Colonic mucosa (tissue), 4 donors: Measurements from ENCODE around the gene INTS6. TPM values are rescaled to one million over a fixed set of nuclear protein-coding genes. Genes with fewer than 3 reads are reported as not detected.

Experiments
- DNase-seq: peaks from one replicate; pipeline ENCODE4 v3.0.0-alpha.2; 2020
- H3K27ac ChIP-seq: fragments of 200-600 bp; one replicate; pipeline ENCODE4 v1.8.0; 2021
- H3K27me3 ChIP-seq: fragments of 200-600 bp; one replicate; pipeline ENCODE4 v1.8.0; 2021
- H3K36me3 ChIP-seq: fragments of 200-600 bp; one replicate; pipeline ENCODE4 v1.8.0; 2021
- H3K4me1 ChIP-seq: fragments of 200-600 bp; one replicate; pipeline ENCODE4 v1.8.0; 2021; ENCODE audit warnings: mild to moderate bottlenecking
- H3K4me3 ChIP-seq: fragments of 200-600 bp; one replicate; pipeline ENCODE4 v1.8.0; 2021
- H3K9ac ChIP-seq, 2 donors: one replicate each; pipeline ENCODE4 v1.7.0; 2013; ENCODE audit warnings: control low read depth in 2 of 2, low read depth in 2 of 2, low read length in 2 of 2
- H3K9me3 ChIP-seq: fragments of 200-600 bp; one replicate; pipeline ENCODE4 v1.8.0; 2021
- intact Hi-C: fragments of 100-400 bp; cut with DNase I; formaldehyde crosslinking; loops from one replicate; pipeline ENCODE4 v1.14.1; 2022
- total RNA-seq, 2 donors: library from RNA; stranded (reverse); fragmentation: NEBNext Ultra II Directional in 1 of 2; extraction: Animal tissue kit (Norgen Biotek cat#: 25700) in 1 of 2; gene quantifications; one replicate each; pipeline ENCODE4 v1.2.1, GENCODE V29; 2021
- TF ChIP-seq, protein P1 (sequence below): fragments of 200-600 bp; IDR thresholded peaks from one replicate; pipeline ENCODE4 v1.8.0; 2022; ENCODE audit warnings: antibody characterized with exemption, mild to moderate bottlenecking
- donor health status: healthy.
- donor health status: DM: no; HTN: no; CAD: no.
- donor health status: DM: no; HTN: no; CAD: no.

Gene INTS6
- total RNA-seq, 2 donors from 2014 or later, result 30.8 to 32.3 TPM

DNA sequence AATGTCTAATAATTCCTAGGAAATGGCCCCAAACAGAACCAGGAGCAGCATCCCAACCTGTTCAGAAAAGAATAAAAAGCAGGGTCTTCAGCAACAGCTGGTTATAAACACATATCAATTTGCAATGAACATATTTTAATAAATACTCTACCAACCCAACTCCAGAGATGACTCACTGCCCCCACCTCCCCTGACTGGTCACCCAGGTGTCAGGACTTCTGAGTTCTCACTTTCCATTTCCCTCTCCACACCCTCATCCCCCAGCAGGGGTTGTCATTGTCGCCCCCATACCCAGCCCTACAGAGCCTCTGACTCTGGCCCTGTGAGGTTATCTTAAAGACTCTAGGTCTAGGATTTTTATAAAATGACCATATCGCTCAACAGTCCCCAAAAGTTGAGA is 106.4 kb downstream of the INTS6 start:
- Histone ChIP-seq H3K27ac (no peak overlapping the region), H3K4me1 (no peaks in the 10 kb centered on the region), H3K36me3 (no peaks in the 10 kb centered on the region), H3K4me3 (no peak overlapping the region), H3K9me3 (no peaks in the 10 kb centered on the region), H3K27me3 (no peaks in the 10 kb centered on the region), H3K9ac (no peak overlapping the region)
- DNase-seq, result no peak
- intact Hi-C loops, result no loop called here
- TF ChIP-seq, protein P1, sequence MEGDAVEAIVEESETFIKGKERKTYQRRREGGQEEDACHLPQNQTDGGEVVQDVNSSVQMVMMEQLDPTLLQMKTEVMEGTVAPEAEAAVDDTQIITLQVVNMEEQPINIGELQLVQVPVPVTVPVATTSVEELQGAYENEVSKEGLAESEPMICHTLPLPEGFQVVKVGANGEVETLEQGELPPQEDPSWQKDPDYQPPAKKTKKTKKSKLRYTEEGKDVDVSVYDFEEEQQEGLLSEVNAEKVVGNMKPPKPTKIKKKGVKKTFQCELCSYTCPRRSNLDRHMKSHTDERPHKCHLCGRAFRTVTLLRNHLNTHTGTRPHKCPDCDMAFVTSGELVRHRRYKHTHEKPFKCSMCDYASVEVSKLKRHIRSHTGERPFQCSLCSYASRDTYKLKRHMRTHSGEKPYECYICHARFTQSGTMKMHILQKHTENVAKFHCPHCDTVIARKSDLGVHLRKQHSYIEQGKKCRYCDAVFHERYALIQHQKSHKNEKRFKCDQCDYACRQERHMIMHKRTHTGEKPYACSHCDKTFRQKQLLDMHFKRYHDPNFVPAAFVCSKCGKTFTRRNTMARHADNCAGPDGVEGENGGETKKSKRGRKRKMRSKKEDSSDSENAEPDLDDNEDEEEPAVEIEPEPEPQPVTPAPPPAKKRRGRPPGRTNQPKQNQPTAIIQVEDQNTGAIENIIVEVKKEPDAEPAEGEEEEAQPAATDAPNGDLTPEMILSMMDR, result no peak

DNA sequence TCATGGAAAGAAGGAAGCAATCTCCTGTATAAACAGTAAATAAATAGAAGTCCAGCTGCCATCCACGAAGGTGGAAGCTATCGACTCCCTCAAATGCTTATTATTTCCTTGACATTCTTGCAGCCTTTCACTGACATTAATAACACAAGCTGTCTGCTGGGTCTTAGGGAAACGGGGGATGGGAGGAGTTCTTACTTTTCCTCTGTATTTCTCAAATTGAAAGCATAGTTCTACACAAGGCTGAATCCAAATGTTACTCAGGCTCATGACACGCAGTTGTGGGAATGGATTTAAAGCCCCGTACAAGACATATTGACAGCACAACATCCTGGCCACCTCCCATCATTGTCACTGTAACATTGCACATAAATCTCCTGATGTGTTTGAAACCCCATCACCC is 109.4 kb downstream of the INTS6 start:
- H3K4me3 ChIP-seq, result no peak overlapping the region
- H3K27me3 ChIP-seq, result no peaks in the 10 kb centered on the region
- no peak overlapping the region for H3K27ac ChIP-seq
- no peaks in the 10 kb centered on the region for H3K9me3 ChIP-seq
- H3K4me1 ChIP-seq, result no peaks in the 10 kb centered on the region
- DNase-seq, result no peak
- intact Hi-C loops, result no loop called here
- TF ChIP-seq, protein P1, result no peak
- H3K36me3 ChIP-seq, result no peaks in the 10 kb centered on the region
- H3K9ac ChIP-seq, result no peak overlapping the region

GRCh38 chr13:51342706-51343105 is 110.1 kb downstream of the INTS6 start:
- intact Hi-C loops, result no loop called here
- TF ChIP-seq, protein P1, result no peak
- H3K4me1 ChIP-seq, result no peaks in the 10 kb centered on the region
- no peak for DNase-seq
- no peak overlapping the region for H3K9ac ChIP-seq
- H3K36me3 ChIP-seq, result no peaks in the 10 kb centered on the region
- H3K27me3 ChIP-seq, result no peaks in the 10 kb centered on the region
- H3K27ac ChIP-seq, result no peak overlapping the region
- no peak overlapping the region for H3K4me3 ChIP-seq
- H3K9me3 ChIP-seq, result no peaks in the 10 kb centered on the region

DNA sequence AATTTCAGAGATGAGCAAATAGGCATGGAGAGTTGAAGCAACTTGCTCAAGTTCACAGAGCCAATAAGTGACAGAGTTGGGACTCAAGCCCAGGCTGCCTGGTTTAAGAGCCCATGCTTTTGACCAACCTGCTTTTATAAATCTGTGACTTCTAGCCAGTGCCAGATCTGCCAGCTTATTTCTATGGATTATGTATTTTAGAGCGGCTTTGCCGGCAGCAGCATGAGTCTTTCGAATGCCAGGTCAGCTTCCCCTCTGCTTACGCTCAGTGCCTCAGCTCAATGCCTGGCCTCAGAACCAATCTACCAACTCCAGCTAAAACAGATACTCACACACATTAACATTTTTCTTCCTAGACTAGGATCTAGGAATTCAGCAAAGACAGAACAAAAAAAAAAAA is 111.0 kb downstream of the INTS6 start:
- Histone ChIP-seq H3K4me1 (no peaks in the 10 kb centered on the region), H3K9ac (no peak overlapping the region), H3K27ac (no peak overlapping the region), H3K4me3 (no peak overlapping the region), H3K36me3 (no peaks in the 10 kb centered on the region), H3K9me3 (no peaks in the 10 kb centered on the region), H3K27me3 (no peaks in the 10 kb centered on the region)
- DNase-seq, result no peak
- intact Hi-C loops, result no loop called here
- TF ChIP-seq, protein P1, result no peak

DNA sequence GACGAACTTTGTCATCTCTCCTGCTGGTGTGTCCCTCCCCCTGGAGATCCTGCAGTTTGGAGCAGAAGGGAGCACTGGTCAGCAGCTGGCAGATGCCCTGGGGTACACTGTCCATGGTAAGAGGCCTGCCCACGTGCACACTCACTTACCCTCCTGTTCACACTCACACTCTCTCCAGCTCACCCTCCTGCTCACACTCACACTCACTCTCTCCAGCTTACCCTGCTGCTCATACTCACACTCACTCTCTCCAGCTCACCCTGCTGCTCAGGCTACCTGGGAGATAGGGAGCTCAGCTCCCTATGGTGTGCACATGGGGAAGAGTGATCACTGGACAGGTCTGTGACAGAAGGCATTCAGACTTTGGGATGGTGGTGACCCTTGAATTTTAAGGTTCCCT is 111.6 kb downstream of the INTS6 start:
- no peaks in the 10 kb centered on the region for H3K4me1 ChIP-seq
- TF ChIP-seq, protein P1, result no peak
- DNase-seq, result no peak
- H3K27ac ChIP-seq, result no peak overlapping the region
- H3K9ac ChIP-seq, result no peak overlapping the region
- H3K9me3 ChIP-seq, result no peaks in the 10 kb centered on the region
- H3K36me3 ChIP-seq, result no peaks in the 10 kb centered on the region
- H3K27me3 ChIP-seq, result no peaks in the 10 kb centered on the region
- intact Hi-C loops, result no loop called here
- no peak overlapping the region for H3K4me3 ChIP-seq
